AG09309 (cell line): ENCODE data around the gene F12.

ENCODE experiments used
- DNase-seq: peaks from one replicate; pipeline ENCODE4 v3.0.0-alpha.2; 2010; ENCODE audit warnings: low read depth
- H3K4me3 ChIP-seq: 2 replicates; pipeline ENCODE4 v1.5.1; 2011; ENCODE audit warnings: mild to moderate bottlenecking, low read depth, low read length, moderate library complexity; ENCODE audit not compliant: control insufficient read depth
- TF ChIP-seq, protein P1 (sequence below): IDR thresholded peaks from 2 replicates; pipeline ENCODE4 v1.5.1; 2011; ENCODE audit warnings: mild to moderate bottlenecking, low read depth, low read length, inconsistent platforms; ENCODE audit not compliant: insufficient read depth, control insufficient read depth; ENCODE audit errors: missing control alignments

The F12 gene

DNA sequence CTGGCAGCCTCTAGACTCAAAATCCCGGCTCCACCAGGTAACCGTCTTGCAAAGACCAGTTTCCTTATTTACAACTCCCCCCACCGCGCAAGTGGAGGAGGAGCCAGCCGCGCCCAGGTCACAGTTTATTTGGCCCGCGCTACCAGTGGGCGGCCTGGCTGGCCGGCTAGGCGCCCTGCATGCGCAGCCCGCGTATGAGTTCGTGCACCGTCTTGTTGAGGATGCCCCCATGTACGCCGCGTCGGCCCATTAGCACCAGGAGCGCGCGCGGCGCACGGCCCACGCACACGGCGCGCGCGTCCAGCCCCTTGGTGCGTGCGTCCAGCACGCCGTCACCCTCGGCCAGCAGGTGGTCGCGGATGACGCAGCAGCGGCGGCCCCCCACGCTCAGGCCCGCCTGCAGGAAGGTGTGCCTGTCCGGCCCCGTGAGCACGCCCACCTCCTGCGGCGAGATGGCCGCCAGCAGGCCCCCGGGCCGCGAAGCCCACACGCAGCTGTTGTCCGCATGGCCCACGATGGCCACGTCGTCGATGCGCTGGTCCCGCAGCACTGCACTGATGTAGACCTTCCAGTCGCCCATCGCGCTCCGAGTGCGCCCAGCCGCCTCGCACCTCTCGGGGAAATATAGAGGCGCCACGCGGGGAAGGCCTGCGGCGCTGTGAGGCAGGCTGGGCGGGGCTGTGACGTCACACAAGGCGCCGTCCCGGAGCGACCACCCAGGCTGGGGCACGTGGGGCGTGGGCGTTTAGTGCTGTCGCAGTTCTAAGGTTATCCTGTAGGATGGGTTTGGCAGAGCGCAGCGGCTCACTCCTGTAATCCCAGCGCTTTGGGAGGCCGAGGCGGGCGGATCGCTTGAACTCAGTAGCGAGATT is 9.1 kb downstream of the F12 start, which contains the start of gene PFN3:
PFN3 (minus strand) TSS at position 665 of the 872 bp plus-strand sequence; CDS start at position 580, 85 bp downstream.
- no peak within 1 kb of the TSS for H3K4me3 ChIP-seq
- DNase-seq = no peak
- TF ChIP-seq, protein P1, sequence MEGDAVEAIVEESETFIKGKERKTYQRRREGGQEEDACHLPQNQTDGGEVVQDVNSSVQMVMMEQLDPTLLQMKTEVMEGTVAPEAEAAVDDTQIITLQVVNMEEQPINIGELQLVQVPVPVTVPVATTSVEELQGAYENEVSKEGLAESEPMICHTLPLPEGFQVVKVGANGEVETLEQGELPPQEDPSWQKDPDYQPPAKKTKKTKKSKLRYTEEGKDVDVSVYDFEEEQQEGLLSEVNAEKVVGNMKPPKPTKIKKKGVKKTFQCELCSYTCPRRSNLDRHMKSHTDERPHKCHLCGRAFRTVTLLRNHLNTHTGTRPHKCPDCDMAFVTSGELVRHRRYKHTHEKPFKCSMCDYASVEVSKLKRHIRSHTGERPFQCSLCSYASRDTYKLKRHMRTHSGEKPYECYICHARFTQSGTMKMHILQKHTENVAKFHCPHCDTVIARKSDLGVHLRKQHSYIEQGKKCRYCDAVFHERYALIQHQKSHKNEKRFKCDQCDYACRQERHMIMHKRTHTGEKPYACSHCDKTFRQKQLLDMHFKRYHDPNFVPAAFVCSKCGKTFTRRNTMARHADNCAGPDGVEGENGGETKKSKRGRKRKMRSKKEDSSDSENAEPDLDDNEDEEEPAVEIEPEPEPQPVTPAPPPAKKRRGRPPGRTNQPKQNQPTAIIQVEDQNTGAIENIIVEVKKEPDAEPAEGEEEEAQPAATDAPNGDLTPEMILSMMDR = no peak

DNA sequence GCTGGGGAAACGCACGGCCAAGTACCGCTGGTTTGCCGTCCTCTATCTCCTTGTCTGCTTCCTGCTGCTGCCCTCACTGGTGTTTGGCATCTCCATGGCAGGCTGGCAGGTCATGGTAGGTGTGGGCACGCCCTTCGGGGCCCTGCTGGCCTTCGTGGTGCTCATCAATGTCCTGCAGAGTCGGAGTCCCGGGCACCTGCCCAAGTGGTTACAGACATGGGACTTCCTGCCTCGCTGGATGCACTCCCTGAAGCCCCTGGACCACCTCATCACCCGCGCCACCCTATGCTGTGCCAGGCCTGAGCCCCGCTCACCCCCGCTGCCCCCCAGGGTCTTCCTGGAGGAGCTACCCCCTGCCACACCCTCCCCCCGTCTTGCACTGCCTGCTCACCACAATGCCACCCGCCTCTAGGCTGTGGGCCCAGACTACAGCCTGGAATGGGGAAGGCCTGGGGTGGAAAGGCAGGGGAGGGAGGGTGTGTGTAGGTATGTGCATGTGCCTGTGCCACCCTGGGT is 11.4 kb downstream of the F12 start:
- TF ChIP-seq, protein P1 = no peak
- DNase-seq = no peak
- no peak overlapping the region for H3K4me3 ChIP-seq

DNA sequence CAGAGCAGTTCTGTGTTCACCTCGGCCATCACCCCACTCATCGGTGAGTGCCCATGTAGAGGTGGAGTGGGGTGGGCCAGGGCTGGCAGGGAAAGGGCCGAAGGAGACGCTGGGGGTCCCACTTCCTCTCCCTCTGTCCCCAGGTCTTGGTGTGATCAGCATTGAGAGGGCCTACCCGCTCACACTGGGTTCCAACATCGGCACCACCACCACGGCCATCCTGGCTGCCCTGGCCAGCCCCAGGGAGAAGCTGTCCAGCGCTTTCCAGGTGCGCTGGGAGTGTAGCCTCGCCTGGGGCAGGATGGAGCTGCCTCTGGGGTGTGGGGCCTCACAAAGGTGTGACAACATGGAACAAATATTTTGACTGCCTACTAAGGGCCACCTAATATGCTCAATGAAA is 12.6 kb downstream of the F12 start:
- no peak overlapping the region for H3K4me3 ChIP-seq
- no peak for DNase-seq
- TF ChIP-seq, protein P1 = no peak

DNA sequence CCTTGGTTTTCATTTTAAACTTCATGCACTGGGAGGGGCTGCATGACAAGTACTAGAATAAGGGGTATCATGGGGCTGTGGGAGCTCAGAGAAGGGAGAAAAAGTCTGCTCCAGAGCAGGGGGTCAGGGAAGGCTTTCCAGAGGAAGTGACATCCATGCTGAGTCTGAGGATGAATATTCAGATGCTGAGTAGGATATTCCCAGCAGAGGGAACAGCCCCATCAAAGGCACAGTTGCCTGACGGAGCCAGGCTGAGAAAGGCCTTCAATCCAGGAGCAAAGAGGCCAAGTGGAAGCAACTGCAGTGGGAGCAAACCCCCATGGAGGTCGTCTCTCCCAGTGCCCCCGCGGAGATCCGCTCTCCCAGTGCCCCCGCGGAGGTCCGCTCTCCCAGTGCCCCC is 13.3 kb downstream of the F12 start:
- H3K4me3 ChIP-seq = no peak overlapping the region
- no peak for DNase-seq
- TF ChIP-seq, protein P1 = no peak

DNA sequence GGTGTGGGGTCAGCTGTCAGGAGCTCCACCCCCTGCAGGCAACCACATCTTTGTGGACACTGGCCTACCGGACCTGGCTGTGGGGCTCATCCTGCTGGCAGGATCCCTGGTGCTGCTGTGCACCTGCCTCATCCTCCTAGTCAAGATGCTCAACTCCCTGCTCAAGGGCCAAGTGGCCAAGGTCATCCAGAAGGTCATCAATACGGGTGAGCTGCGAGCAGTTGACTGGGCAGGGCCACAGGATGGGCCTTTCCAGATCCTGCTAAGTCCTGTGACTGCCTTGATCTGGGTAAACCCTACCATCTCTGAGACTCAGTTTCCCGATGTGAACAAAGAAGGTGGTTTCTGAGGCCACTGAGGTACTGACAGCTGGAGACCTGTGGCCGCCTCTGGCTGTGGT is 15.4 kb downstream of the F12 start:
- no peak overlapping the region for H3K4me3 ChIP-seq
- no peak for DNase-seq
- TF ChIP-seq, protein P1 = no peak

DNA sequence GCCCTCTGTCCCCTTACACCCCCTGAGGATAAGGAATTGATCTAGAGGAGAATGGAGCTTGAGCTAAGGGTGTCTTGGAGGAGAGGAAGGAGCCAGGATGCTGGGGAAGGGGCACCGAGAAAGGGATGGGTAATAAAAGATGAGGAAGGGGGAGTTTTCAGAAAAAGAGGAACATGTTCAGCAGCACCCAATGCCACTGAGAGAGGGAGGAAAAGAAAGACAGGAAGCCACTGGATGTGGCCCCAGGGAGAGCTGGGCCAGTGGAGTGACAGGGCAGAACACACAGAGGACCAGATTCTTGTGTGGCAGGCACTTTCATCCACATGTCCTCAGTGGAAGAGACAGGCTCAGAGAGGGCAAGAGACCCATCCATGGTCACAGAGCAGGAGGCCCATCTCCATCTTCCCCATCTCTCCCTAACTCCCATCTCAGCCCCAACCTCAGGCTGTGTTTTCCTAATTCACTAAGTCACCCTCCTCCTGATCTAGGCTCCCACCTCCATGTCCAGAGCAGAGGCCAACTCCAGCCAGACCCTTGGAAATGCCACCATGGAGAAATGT is 16.1 kb downstream of the F12 start:
- TF ChIP-seq, protein P1 = no peak
- DNase-seq = no peak
- no peak overlapping the region for H3K4me3 ChIP-seq
